Amniotic epithelial cell (primary cell): ENCODE measurements around the gene VCX2.
"Not testable (repeated sequence)": the region's sequence is repeated elsewhere in the genome, so short reads cannot be mapped to it uniquely, and the experiment has no call there.

Source experiments
- DNase-seq: peaks from one replicate; pipeline ENCODE4 v3.0.0-alpha.2; 2010; ENCODE audit warnings: low read depth

The VCX2 gene

GRCh38 chrX:8121391-8121790, 49.7 kb downstream of the VCX2 start:
- DNase-seq: not testable (repeated sequence)
